ENCODE measurements around the gene OLR1.

Gene OLR1

DNA sequence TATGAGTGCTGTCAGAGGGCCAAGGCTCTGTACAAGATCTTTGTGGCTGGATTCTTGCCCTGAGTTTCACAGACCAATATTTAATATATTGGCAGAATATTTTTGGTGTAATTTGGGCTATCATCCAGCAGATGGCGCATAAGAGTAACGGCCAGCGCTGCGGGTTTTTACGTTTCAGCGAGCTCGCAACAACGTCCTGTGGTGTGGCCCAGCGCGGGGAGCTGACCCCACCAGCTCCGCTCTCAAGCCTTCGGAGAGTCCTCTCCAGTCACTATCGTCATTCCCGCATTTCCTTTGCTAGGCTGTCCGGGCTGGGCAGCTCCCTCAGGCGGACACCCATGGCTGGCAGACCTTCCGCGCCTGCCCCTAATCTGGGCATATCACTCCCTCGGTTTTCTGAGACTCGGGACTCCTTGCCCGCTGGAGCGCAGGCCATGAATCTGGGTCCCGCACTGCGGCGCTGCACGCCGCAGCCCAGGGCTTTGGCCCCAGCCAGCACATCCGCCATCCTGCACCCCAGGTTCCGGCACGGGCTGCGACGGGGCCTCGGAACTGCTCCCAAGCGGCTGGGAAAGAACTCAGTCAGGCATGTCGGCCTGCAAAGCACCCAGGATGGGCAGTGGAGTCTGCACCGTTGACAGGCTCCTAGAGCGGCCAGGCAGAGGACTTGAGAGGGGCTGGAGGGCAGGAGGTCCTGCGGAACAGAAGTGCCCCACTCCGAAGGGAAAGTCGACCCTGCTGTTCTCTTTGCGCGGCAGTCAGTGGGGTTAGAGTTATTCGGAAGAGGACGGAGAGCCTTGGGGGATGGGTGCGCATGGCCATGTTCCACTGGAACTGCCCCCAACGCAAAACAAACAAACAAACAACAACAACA is 18.4 kb downstream of the OLR1 start:
- peak; percentile 27 for DNase-seq (ENCODE audit: low read depth)

DNA sequence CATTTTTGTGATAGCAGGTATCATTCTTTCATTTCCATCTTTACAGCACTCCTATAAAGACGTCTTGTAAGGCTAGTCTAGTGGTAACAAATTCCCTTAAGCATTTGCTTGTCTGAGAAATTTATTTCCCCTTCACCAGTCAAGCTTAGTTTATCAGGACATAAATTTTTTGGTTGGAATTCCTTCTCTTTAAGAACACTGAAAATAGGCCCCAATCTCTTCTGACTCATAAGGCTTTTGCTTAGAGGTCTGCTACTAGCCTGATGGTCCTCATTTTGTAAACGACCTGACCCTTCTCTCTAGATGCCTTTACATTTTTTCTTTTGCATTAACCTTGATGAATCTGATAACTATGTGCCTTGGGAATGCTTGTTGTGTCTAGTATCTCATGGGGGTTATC is 20.3 kb downstream of the OLR1 start:
- DNase-seq (ENCODE audit: low read depth) = no peak

DNA sequence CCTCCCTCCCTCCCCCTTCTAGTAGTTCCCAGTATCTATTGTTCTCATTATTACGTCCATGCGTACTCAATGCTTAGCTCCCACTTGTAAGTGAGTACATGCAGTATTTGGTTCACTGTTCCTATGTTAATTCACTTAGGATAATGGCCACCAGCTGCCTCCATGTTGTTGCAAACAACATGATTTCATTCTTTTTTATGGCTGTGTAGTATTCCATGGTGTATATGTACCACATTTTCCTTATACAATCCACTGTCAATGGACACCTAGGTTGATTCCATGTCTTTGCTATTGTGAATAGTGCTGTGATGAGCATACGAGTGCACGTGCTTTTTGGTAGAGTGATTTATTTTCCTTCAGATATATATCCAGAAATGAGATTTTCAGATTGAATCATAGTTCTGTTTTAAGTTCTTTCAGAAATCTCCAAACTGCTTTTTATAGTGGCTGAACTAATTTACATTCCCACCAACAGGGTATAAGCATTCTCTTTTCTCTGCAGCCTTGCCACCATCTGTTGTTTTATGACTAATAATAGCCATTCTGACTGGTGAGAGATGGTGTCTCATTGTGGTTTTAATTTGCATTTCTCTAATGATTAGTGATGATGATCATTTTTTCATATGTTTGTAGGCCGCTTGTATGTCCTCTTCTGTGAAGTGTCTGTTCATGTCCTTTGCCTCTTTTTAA is 24.1 kb downstream of the OLR1 start:
- no peak for DNase-seq (ENCODE audit: low read depth)

DNA sequence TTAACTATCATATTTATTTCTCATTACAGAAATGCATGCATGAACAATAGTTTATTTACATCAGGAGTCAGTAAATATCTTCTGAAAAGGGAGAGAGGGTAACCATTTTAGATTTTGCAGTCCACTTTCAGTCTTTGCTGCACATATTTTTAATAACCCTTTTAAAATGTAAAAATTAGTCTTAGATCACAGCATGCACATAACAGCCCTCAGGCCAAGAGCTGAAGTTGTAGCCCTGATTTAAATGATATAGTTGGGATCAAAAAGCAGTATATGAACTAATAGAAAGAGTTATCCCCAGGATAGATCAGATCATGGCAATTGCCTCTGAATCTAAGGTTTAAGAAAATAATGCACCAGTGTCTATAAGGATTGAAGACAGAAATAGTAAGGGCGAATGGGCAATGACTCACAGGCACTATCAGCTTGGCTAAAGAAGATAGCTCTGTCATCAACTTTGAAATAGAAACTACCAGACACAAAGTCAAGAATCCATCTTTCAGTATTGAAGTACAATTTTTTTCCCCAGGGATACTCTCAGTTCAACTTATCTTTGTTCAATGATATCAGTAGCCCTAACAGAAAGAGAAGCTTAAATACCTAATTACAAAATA is 28.8 kb downstream of the OLR1 start:
- no peak for DNase-seq (ENCODE audit: low read depth)

DNA sequence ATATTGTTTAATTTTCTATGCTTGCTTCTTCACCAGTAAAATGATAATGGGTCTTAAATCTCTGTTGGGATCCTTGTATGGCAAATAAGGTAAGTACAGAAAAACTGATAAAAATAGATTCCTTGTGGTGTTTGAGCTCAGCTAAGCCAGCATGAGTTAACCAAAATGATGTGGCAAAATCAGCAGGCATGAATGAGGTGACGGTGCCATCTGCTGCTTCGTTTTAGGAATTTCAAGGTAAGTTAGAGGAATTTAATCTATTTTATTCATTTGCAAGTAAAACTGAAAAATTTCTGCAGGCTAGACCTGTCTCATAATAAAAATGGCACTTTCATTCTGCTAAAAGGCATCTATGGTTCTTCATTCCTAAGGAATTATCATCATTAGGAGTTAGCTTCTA is 31.9 kb downstream of the OLR1 start:
- no peak for DNase-seq (ENCODE audit: low read depth)

DNA sequence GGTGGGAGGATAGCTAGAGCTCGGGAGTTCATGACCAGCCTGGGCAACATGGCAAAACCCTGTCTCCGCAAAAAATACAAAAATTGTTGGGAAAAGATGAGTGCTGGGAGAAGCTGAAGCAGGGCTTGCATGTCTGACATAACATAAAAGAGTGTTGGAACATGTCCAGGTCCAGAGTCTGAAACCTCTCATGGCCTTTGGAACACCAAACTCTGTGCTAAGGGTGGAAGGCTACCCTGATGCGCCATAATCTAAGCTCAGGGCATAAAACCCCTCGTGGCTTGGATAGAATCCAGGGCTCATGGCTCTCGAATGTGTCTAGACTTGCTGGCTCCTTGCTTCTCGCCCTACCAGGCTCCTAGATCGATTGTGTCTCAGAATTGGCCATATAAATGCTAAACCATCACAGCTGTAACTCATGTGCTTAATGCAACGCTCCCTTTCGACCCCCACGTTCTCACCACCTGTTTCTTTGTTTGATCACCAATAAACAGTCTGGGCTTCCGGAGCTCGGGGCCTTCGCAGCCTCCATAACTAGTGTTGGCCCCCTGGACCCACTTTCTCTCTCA is 35.2 kb downstream of the OLR1 start:
- no peak for DNase-seq (ENCODE audit: low read depth)

DNA sequence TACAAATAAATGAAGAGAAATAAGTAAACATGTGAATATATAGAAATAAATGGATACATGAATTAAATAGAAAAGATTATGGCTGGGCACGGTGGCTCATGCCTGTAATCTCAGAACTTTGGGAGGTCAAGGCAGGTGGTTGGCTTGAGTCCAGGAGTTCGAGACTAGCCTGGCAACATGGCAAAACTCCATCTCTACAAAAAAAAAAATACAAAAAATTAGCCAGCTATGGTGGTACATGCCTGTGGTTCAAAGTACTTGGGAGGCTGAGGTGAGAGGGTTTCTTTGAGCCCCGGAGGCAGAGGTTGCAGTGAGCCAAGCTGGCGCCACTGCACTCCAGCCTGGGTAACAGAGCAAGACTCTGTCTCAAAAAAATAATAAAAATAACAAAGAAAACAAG is 36.8 kb downstream of the OLR1 start:
- no peak for DNase-seq (ENCODE audit: low read depth)

DNA sequence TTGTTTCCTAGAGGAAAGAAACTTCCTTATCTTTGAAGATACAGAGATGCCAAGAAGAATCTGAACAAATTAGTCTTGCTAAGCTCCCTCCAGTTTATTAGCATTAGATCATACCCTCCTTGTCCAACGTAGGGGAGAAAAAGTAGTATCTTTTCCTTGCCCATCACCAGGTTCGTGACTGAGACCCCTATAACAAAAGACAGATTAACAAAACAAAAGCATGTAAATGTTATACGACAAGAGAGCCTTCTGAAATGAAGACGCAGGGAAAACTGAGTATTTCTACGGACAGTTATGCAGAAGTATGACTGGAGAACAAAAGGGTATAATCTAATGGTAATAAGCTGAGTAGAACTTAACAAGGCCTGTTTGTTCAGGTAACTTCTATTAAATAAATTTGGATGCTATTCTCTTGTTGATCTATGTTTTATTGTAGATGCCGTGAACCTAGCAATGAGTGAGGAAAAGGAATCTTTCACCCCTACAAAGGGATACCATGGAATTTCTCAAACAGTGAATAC is 39.0 kb downstream of the OLR1 start:
- no peak for DNase-seq (ENCODE audit: low read depth)

DNA sequence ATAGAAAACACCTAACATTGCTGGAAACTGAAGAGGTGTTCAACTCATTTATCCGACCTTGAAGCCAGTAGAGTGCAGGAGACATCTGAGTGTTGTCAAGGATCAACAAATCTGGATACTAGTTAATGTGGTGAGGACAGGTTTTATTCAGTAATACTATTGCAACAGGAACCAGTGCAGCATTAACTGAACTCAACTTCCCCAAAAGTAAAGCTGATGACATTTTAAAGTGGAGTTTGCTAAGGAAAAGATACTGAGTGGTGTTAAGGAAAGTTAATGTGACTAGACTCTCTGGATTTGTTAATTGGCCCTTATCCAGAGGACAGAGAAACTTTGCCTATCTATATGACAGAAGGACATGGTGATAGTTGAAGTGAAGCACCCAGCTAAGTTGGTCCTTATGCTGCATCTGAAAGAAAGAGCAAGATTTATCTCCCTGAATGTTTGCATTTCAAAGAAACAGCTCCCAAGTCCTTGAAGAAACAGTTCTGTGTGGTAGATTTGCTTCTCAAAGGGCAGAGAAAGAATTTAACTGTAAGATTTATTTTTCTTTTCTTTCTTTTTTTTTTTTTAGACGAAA is 40.7 kb downstream of the OLR1 start:
- no peak for DNase-seq (ENCODE audit: low read depth)

DNA sequence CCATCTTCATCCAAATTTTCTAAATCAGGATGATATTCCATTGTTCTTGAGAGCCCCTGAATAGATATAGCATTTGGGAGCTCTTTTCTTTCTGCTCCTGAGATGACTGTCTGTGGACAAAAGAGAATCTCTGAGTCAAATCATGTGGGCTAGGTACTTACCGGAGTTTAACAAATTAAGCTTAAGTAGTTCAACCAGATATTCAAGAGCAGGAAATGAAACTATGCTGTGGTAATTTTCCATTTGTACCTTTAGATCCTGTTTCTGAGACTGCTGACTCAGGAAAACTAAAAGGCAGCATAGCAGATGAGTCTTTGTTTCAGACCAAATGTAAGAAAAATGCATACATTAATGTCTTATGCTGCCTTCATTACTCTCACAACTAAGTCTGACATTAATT is 41.9 kb downstream of the OLR1 start, which contains the start of gene CLEC7A:
TSS of gene CLEC7A (minus strand) at position 158 of the 400 bp plus-strand sequence. CDS start at position 41, 117 bp downstream.
- no peak for DNase-seq (ENCODE audit: low read depth)

DNA sequence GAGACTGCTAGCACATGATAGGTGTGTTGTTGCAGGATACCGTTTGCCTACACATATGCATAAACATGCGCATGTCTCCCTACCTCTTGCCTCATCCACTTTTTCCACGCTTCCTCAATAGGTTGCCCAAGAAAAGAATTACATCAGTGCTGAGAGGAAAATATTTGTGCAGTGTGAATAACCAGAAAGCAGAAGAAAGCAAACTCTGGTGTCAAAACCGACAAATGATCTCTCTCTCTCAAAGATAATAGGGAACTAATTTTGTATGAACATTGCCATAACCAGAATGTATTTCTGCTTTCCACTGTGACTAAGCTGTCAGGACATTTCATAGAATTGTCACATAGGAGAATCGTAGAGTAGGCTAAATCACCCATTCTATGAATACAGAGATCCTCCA is 43.2 kb downstream of the OLR1 start:
- no peak for DNase-seq (ENCODE audit: low read depth)

DNA sequence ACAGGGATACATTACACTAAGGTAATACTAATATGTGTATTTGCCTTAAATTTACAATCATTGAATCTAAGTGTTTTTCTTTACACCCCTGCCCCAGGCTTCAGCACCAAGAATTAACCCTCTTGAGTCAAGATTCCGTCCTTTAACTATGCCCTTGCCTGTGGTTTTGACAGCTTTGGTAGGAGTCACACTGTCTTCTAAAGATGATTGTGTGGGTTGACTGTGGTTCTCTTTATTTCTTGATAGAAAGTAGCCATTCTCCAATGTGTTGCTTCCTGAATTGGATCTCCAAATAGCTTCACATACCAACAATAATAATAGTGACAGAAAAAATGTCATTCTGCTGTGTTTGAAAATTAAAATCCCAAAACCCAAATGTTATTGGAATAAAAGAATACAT is 45.5 kb downstream of the OLR1 start:
- no peak for DNase-seq (ENCODE audit: low read depth)

DNA sequence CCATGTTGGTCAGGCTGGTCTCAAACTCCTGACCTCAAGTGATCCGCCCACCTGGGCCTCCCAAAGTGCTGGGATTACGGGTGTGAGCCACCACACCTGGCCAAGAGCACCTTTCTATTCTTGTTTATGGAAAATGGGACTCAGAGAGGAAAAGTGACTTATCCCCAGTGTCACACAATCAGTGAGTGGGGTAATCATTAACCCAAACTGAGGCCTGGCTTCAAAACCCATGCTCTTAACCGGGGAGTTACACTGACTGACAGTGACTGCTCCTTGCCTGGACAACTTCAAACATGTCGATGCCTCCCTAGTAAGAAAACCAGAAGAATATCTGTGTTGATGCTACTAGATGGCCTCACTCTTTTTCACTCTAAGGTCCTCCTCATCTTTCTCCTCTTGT is 49.2 kb downstream of the OLR1 start:
- no peak for DNase-seq (ENCODE audit: low read depth)

DNA sequence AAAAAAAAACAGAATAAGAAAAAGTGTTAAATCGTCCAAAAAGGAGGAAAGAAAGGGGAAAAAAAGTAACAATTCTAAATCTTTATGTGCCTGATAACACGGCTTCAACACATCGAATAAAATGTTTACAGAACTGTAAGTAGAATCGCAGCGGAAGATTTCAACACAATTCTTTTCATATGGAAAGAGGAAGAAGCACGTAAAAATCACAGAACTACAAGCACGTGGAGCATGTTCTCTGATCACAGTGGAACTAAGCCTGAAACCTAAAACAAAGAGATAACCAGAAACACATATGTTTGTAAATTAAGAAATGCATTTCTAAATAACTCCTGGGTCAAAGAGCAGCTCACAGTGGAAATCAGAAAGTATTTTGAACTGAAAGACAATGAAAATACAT is 50.7 kb downstream of the OLR1 start:
- no peak for DNase-seq (ENCODE audit: low read depth)

DNA sequence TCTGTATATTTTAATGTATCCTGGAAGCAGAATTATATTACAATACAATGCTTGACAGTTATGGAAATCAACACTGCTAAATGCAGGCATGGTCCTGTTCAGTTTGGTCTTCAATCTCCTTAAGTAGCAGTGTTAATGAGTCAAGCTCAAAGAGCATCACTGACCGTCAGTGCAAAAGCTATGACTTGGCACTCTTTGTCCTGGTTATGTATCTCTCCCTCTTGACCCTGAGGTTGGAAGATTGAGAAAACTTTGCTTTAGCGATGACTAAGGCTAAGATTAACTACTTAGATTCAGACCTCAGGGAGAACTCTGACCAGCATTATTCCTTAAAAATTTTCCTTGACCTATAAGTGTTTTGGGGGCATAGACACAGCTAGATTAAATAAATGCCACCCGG is 52.9 kb downstream of the OLR1 start:
- DNase-seq (ENCODE audit: low read depth) = no peak

DNA sequence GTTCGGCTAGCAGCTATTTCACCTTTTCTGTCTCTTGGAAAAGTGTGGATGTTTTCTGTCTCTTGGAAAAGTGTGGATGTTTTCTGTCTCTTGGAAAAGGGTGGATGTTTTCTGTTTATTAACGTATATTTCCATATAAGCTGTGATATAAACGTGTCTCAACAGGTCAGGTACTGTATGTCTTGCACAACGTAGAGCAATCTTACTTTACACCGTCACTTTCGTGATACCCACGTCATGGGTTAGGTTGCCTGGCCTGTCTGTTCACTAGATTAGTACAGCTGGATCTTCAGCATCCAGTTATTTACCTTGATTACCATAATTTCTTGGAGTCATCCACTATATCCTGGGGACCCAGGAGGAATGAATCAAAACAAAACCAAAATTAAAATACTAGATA is 56.0 kb downstream of the OLR1 start:
- no peak for DNase-seq (ENCODE audit: low read depth)

DNA sequence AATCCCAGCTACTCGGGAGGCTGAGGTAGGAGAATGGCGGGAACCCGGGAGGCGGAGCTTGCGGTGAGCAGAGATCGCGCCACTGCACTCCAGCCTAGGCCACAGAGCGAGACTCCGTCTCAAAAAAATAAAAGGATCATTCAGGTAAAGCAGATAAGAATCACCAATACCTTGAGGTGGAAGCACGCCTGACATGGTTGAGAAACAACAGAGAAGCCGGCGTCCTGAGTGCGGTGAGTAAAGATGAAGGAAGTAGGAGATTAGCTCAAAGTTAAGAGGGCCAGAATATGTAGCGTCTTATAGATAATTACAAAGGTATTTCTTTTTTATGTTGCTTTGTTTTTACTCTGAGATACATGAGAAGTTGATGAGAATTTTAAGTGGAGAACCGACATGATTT is 56.6 kb downstream of the OLR1 start:
- DNase-seq (ENCODE audit: low read depth) = no peak

DNA sequence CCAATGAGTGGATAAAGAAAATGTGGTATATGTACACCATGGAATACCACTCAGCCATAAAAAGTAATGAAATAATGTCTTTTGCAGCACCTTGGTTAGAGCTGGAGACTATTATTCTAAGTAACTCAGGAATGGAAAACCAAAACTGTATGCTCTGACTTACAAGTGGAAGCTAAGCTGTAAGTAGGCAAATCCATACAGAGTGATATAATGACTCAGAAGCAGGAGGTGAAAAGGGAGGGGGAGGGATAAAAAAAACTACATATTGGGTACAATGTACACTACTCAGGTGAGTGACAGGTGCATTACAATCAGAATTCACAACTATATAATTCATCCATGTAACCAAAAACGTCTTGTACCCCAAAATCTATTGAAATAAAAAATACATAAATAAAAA is 58.0 kb downstream of the OLR1 start:
- DNase-seq (ENCODE audit: low read depth) = no peak

DNA sequence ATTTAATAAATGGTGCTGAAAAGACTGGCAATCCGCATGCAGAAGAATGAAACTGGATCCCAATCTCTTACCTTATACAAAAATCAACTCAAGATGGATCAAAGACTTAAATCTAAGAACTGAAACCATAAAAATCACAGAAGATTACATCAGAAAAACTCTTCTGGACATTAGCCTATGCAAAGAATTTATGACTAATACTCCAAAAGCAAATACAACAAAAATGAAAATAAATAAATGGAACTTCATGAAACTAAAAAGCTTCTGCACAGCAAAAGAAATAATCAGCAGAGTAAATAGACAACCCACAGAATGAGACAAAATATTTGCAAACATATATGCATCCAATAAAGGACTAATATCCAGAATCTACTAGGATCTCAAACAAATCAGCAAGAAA is 58.9 kb downstream of the OLR1 start:
- DNase-seq (ENCODE audit: low read depth) = no peak

DNA sequence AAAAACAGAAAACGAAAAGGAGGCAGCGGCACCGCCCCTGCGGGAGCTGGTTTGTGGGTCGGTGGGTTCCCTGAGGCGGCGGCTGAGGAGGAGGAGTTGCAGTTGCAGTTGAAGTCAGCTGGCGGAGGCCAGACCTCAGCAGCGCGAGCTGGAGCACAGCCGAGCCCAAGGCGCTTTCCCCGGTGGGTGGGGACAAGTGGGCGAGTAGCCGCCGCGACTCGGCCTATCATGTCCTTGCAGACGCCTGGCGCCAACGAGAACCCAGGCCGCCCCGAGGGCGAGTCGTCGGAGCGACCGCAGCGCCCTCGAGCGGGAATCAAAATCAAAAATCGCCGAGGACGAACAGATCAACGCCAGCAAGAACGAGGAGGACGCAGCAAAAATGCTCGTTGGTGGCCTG is 60.5 kb downstream of the OLR1 start:
- no peak for DNase-seq (ENCODE audit: low read depth)

DNA sequence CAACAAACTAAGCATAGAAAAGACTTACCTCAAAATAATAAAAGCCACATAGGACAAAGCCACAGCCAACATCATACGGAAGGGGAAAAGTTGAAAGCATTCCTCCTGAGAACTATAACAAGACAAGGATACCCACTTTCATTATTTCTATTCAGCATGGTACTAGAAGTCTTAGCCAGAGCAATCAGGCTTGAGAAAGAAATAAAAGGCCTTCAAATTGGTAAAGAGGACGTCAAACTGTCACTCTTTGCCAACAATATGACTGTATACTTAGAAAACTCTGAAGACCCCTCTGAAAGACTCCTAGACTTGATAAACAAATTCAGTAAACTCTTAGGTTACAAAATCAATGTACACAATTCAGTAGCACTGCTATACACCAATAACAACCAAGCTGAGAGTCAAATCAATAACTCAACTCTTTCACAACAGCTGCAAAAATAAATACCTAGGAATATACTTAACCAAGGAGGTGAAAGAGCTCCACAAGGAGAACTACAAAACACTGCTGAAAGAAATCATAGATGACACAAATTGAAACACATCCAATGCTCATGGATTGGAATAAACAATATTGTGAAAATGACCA is 61.6 kb downstream of the OLR1 start:
- DNase-seq (ENCODE audit: low read depth) = no peak

Data from stimulated activated CD8-positive, alpha-beta memory T cell treated with anti-CD3 and anti-CD28 coated beads, Interleukin-15, amount 100 ng/mL, for 24 hours (primary cell).